Activated naive CD4-positive, alpha-beta T cell treated with anti-CD3 and anti-CD28 coated beads, Interleukin-2, amount 10 ng/mL, durations not matched to agents 7 days and 5 days (primary cell): Measurements from ENCODE around the gene CD52.
A peak's percentile ranks its signal among the peaks of the same experiment; 100 is the strongest.

ENCODE experiments used
- CTCF ChIA-PET: fragments of 350-600 bp; sonication (Branson Sonifier 250); formaldehyde crosslinking; loops from one replicate; lab custom pipeline; 2021; ENCODE audit warnings: antibody characterized with exemption; lab: Charles Lee
- DNase-seq: peaks from one replicate; pipeline ENCODE4 v3.0.0-alpha.2; 2020
- H3K27ac Mint-ChIP-seq: one replicate; pipeline ENCODE4 v1.8.0; 2021; ENCODE audit warnings: mild to moderate bottlenecking, moderate library complexity, mixed read lengths
- H3K27me3 Mint-ChIP-seq: one replicate; pipeline ENCODE4 v1.8.0; 2021; ENCODE audit warnings: mild to moderate bottlenecking, mixed read lengths
- H3K36me3 Mint-ChIP-seq: one replicate; pipeline ENCODE4 v1.8.0; 2021; ENCODE audit warnings: mixed read lengths
- H3K4me1 Mint-ChIP-seq: one replicate; pipeline ENCODE4 v1.8.0; 2021; ENCODE audit warnings: mixed read lengths
- H3K4me3 Mint-ChIP-seq: one replicate; pipeline ENCODE4 v1.8.0; 2021; ENCODE audit warnings: mild to moderate bottlenecking, moderate library complexity, mixed read lengths
- H3K9me3 Mint-ChIP-seq: one replicate; pipeline ENCODE4 v1.8.0; 2021; ENCODE audit warnings: mixed read lengths

Gene CD52

GRCh38 chr1:26363549-26364448 lies 46.0 kb downstream of the CD52 start:
- DNase-seq: peak; percentile 90
- Mint-ChIP-seq H3K4me1 (peaks cover 47% of the 10 kb centered on the region), H3K36me3 (peaks cover 2% of the 10 kb centered on the region), H3K9me3 (no peaks in the 10 kb centered on the region), H3K4me3 (no peak overlapping the region), H3K27me3 (peaks cover 79% of the 10 kb centered on the region), H3K27ac (no peak overlapping the region)
- CTCF ChIA-PET: interaction anchor here (0.5 to 7.9 kb wide), 26 partner anchors 10 to 130 kb away, joined by 3 to 59 read pairs (median 6); partner anchors contain the start of genes CD52, CEP85 and ZNF683

GRCh38 chr1:26364956-26365355 lies 47.2 kb downstream of the CD52 start:
- Mint-ChIP-seq H3K4me3 (no peak overlapping the region), H3K27ac (no peak overlapping the region), H3K9me3 (peaks cover 2% of the 10 kb centered on the region), H3K27me3 (peaks cover 70% of the 10 kb centered on the region), H3K36me3 (peaks cover 3% of the 10 kb centered on the region), H3K4me1 (peaks cover 40% of the 10 kb centered on the region)
- CTCF ChIA-PET: interaction anchor here (0.5 to 7.9 kb wide), 22 partner anchors 9 to 131 kb away, joined by 3 to 59 read pairs (median 6); partner anchors contain the start of genes CD52, CEP85 and ZNF683
- DNase-seq: no peak

DNA sequence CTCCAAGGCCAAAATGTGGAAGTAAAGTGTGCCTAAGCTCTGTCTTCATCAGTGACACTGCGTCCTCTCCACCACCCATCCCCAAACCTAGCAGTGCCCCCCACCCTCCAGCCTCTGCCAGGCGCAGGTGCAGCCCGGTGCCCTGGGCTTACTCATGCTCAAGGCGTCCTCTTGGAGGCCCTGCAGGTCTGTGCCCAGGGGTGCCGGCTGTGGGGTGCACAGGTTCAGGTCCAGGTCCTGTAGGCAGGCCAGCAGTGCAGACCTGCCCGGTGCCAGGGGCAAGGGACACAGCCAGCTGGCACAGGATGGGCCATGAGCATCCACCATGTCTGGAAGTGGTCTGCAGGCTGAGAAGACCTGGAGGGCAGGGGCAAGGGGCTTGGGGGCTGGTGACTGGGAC lies 49.7 kb downstream of the CD52 start:
- H3K36me3 Mint-ChIP-seq: peaks cover 13% of the 10 kb centered on the region
- no peak overlapping the region for H3K27ac Mint-ChIP-seq
- no peak for DNase-seq
- CTCF ChIA-PET: no interaction called here
- H3K4me1 Mint-ChIP-seq: peaks cover 51% of the 10 kb centered on the region
- no peak overlapping the region for H3K4me3 Mint-ChIP-seq
- peaks cover 53% of the 10 kb centered on the region for H3K27me3 Mint-ChIP-seq
- peaks cover 11% of the 10 kb centered on the region for H3K9me3 Mint-ChIP-seq

- CTCF ChIA-PET: no interaction called here
- no peak overlapping the region for H3K27ac Mint-ChIP-seq
- peaks cover 53% of the 10 kb centered on the region for H3K4me1 Mint-ChIP-seq
Measured at GRCh38 chr1:26368006-26368405, 50.2 kb downstream of the CD52 start.

DNA sequence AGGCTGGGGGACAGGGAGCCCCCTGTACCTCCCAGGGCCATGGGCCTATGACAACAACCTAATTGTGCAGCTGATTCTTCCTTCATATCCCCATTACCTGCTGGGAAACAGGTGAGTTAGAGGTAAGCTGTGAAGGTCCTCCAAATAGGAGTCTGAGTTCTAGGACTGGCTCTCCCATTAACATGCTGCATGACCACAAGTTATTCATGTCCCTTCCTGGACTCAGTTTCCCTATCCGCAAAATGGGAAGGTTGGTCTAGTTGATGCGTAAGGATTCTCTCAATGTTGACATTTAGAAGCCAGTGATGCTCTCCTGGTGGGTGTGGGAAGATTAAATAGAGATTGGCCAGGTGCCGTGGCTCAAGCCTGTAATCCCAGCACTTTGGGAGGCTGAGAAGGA lies 50.7 kb downstream of the CD52 start:
- Mint-ChIP-seq H3K4me3 (no peak overlapping the region), H3K27me3 (peaks cover 42% of the 10 kb centered on the region), H3K36me3 (peaks cover 13% of the 10 kb centered on the region), H3K9me3 (peaks cover 11% of the 10 kb centered on the region), H3K27ac (no peak overlapping the region), H3K4me1 (peaks cover 53% of the 10 kb centered on the region)
- CTCF ChIA-PET: interaction anchor here (1.8 kb wide), 1 partner anchor 10 kb away, joined by 6 read pairs; no protein-coding TSS in a partner anchor
- no peak for DNase-seq

More at GRCh38 chr1:26368006-26368405, 50.2 kb downstream of the CD52 start:
- Mint-ChIP-seq H3K4me3 (no peak overlapping the region), H3K36me3 (peaks cover 13% of the 10 kb centered on the region), H3K27me3 (peaks cover 47% of the 10 kb centered on the region), H3K9me3 (peaks cover 11% of the 10 kb centered on the region)
- no peak for DNase-seq
